ENCODE results near the gene DNAH1.
A peak's percentile ranks its signal among the peaks of the same experiment; 100 is the strongest.

The DNAH1 gene

GRCh38 chr3:52438104-52438376 lies 121.9 kb downstream of the DNAH1 start:
- no peak for DNase-seq

GRCh38 chr3:52438579-52439425 lies 122.7 kb downstream of the DNAH1 start:
- DNase-seq = no peak

GRCh38 chr3:52439426-52440248 lies 123.5 kb downstream of the DNAH1 start:
- no peak for DNase-seq

- no peak for DNase-seq
These were observed 124.1 kb downstream of the DNAH1 start for GRCh38 chr3:52440249-52440551.

GRCh38 chr3:52440671-52441070 lies 124.6 kb downstream of the DNAH1 start:
- DNase-seq = no peak

GRCh38 chr3:52441091-52441771 lies 125.1 kb downstream of the DNAH1 start:
- no peak for DNase-seq

- DNase-seq = no peak
These were observed 125.7 kb downstream of the DNAH1 start for GRCh38 chr3:52441772-52442332.

GRCh38 chr3:52442409-52443267 lies 126.5 kb downstream of the DNAH1 start:
- no peak for DNase-seq

- DNase-seq = no peak
These were observed 127.1 kb downstream of the DNAH1 start for GRCh38 chr3:52443268-52443610.

- no peak for DNase-seq
These were observed 127.9 kb downstream of the DNAH1 start for GRCh38 chr3:52443791-52444687.

- peak; percentile 19 to 67 (median 32) for DNase-seq
These were observed 129.0 kb downstream of the DNAH1 start, which contains the start of gene SEMA3G for GRCh38 chr3:52444860-52445793. Gene SEMA3G (minus strand): TSS chr3:52445103. CDS start chr3:52445027, 76 bp downstream.

GRCh38 chr3:52446042-52446441 lies 129.9 kb downstream of the DNAH1 start:
- DNase-seq = no peak

GRCh38 chr3:52446631-52447511 lies 130.8 kb downstream of the DNAH1 start:
- DNase-seq = peak; percentile 14 to 51 (median 46)

GRCh38 chr3:52447512-52448355 lies 131.6 kb downstream of the DNAH1 start:
- DNase-seq = no peak

All from activated naive CD4-positive, alpha-beta T cell (primary cell).